Esophagus squamous epithelium (tissue), 4 donors: ENCODE data around the gene KRT16.

Experiments
- POLR2A ChIP-seq, 4 donors: fragments of 450-650 bp; IDR thresholded peaks; one replicate each; pipeline ENCODE4 v1.6.1; 2017; ENCODE audit warnings: antibody characterized with exemption in 4 of 4, mild to moderate bottlenecking in 4 of 4, moderate library complexity in 3 of 4
- TF ChIP-seq, protein P1 (sequence below), 6 experiments: fragments of 450-650 bp in 4 of 6; fragments of 200-600 bp in 2 of 6; sonication (generic) in 2 of 6; IDR thresholded peaks; one replicate each; pipeline ENCODE4 v1.5.1; 2016 to 2019; ENCODE audit warnings: antibody characterized with exemption in 6 of 6, mild to moderate bottlenecking in 4 of 6, moderate library complexity in 4 of 6

DNA sequence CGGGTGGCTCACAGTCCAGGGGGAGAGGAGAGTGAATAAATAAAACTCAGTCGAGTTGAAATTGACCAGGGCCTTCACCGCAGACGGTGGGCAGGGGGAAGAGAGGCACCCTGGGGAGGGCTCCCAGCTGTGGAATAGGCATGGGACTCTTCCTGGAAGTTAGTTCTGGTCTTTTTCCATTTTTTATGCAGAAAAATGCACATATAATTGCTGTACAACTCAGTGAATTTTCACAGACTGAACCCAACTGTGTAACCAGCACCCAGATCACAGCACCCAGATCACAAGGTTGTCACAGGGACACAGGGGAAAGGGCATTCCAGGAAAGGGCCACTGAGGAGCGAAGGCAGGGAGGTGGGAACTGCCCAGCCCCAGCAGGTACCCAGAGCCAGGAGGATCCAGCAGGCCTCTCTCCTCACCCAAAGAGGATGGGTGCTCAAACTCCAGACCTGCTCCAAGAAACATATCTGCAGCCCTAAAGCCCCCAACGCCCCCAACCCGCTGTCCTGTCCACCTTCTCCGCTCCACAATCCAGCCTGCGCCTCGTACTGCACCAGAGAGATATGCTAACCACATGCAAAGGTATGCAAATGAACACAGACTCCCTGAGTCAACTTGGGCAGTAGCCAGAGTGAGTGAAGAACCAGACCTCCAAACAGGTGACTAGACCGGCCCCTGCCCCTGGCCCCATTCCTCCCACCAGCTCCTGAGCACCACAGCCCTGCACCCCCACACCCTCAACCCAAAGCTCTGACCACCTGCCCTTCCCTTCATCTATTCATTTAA lies 47.1 kb upstream of the KRT16 start:
- TF ChIP-seq POLR2A (IDR thresholded peaks at IDR 0.05), result no peak
- TF ChIP-seq, protein P1, sequence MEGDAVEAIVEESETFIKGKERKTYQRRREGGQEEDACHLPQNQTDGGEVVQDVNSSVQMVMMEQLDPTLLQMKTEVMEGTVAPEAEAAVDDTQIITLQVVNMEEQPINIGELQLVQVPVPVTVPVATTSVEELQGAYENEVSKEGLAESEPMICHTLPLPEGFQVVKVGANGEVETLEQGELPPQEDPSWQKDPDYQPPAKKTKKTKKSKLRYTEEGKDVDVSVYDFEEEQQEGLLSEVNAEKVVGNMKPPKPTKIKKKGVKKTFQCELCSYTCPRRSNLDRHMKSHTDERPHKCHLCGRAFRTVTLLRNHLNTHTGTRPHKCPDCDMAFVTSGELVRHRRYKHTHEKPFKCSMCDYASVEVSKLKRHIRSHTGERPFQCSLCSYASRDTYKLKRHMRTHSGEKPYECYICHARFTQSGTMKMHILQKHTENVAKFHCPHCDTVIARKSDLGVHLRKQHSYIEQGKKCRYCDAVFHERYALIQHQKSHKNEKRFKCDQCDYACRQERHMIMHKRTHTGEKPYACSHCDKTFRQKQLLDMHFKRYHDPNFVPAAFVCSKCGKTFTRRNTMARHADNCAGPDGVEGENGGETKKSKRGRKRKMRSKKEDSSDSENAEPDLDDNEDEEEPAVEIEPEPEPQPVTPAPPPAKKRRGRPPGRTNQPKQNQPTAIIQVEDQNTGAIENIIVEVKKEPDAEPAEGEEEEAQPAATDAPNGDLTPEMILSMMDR (IDR thresholded peaks at IDR 0.05), result no peak
